Measurements from ENCODE around the gene TRIML1.

- no peak for TF ChIP-seq POLR2A (IDR thresholded peaks at IDR 0.05; ENCODE audit: low read depth, low read length)
- no peak for TF ChIP-seq TAF1 (IDR thresholded peaks at IDR 0.05; ENCODE audit: borderline replicate concordance, low read depth, low read length)
- TF ChIP-seq POLR2AphosphoS5 (IDR thresholded peaks at IDR 0.05; ENCODE audit: low read depth, low read length), result no peak
Observed at GRCh38 chr4:188110036-188110435, 29.2 kb upstream of the TRIML1 start.

Measured in GM12892 (cell line).